Measurements from ENCODE around the gene NPC1L1.

NPC1L1 gene, protein sequence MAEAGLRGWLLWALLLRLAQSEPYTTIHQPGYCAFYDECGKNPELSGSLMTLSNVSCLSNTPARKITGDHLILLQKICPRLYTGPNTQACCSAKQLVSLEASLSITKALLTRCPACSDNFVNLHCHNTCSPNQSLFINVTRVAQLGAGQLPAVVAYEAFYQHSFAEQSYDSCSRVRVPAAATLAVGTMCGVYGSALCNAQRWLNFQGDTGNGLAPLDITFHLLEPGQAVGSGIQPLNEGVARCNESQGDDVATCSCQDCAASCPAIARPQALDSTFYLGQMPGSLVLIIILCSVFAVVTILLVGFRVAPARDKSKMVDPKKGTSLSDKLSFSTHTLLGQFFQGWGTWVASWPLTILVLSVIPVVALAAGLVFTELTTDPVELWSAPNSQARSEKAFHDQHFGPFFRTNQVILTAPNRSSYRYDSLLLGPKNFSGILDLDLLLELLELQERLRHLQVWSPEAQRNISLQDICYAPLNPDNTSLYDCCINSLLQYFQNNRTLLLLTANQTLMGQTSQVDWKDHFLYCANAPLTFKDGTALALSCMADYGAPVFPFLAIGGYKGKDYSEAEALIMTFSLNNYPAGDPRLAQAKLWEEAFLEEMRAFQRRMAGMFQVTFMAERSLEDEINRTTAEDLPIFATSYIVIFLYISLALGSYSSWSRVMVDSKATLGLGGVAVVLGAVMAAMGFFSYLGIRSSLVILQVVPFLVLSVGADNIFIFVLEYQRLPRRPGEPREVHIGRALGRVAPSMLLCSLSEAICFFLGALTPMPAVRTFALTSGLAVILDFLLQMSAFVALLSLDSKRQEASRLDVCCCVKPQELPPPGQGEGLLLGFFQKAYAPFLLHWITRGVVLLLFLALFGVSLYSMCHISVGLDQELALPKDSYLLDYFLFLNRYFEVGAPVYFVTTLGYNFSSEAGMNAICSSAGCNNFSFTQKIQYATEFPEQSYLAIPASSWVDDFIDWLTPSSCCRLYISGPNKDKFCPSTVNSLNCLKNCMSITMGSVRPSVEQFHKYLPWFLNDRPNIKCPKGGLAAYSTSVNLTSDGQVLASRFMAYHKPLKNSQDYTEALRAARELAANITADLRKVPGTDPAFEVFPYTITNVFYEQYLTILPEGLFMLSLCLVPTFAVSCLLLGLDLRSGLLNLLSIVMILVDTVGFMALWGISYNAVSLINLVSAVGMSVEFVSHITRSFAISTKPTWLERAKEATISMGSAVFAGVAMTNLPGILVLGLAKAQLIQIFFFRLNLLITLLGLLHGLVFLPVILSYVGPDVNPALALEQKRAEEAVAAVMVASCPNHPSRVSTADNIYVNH (N-terminal part only)

GRCh38 chr7:44541028-44541869 lies at the start of gene NPC1L1:
TSS of gene NPC1L1 (minus strand) at chr7:44541330. CDS start at chr7:44541259, 71 bp downstream.
- Histone ChIP-seq H3K9ac (ENCODE audit: low read length in 2 of 2) (no peak within 1 kb of the TSS), H3K4me1 (ENCODE audit: control insufficient read depth, insufficient read depth, low read length) (no peaks in the 10 kb centered on the region), H3K27ac (ENCODE audit: low read length) (no peak within 1 kb of the TSS), H3K9me3 (ENCODE audit: control insufficient read depth in 2 of 2, low read length in 2 of 2) (no peaks in the 10 kb centered on the region), H3K36me3 (ENCODE audit: control insufficient read depth in 2 of 2, insufficient read depth in 2 of 2, low read length in 2 of 2) (no peaks in the 10 kb centered on the region), H3K27me3 (ENCODE audit: control insufficient read depth in 1 of 2, insufficient read depth in 2 of 2, low read length in 2 of 2) (no peaks in the 10 kb centered on the region), H3K4me3 (ENCODE audit: low read length in 2 of 2) (no peak within 1 kb of the TSS)

- H3K27ac ChIP-seq (ENCODE audit: low read length), result no peak overlapping the region
- H3K4me1 ChIP-seq (ENCODE audit: control insufficient read depth, insufficient read depth, low read length), result no peaks in the 10 kb centered on the region
- H3K36me3 ChIP-seq (ENCODE audit: control insufficient read depth in 2 of 2, insufficient read depth in 2 of 2, low read length in 2 of 2), result no peaks in the 10 kb centered on the region
- no peak overlapping the region for H3K9ac ChIP-seq (ENCODE audit: low read length in 2 of 2)
- no peaks in the 10 kb centered on the region for H3K27me3 ChIP-seq (ENCODE audit: control insufficient read depth in 1 of 2, insufficient read depth in 2 of 2, low read length in 2 of 2)
- no peak overlapping the region for H3K4me3 ChIP-seq (ENCODE audit: low read length in 2 of 2)
- H3K9me3 ChIP-seq (ENCODE audit: control insufficient read depth in 2 of 2, low read length in 2 of 2), result no peaks in the 10 kb centered on the region
Observed at GRCh38 chr7:44590910-44591309, 49.8 kb upstream of the NPC1L1 start.

DNA sequence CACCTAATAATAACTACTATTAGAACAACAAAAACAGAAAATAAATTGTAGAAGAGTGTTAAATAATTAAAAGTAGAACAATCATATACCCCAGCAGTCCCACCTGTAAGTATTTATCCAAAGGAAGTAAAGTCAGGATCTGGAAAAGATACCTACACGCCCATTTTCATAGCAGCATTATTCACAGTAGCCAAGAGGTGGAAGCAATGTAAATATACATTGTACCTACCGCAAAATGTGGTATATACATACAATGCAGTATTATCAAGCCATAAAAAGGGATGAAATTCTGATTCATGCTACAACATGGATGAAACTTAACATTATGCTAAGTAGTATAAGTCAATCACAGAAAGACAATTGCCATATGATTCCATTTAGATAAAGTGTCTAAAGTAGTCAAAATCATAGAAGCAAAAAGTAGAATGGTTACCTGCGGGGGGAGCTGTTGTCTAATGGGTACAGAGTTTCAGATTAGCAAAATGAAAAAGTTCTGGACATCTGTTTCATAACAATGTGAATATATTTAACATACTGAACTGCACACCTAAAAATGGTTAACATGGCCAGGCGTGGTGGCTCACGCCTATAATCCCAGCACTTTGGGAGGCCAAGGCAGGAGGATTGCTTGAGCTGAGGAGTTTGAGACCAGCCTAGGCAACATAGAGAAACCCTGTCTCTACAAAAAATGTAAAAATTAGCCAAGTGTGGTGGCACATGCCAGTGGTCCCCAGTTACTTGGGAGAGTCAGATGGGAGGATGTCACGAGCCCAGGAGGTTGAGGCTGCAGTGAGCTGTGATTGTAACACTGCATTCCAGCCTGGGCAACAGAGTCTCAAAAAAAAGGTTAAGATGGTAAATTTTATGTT lies 46.9 kb upstream of the NPC1L1 start:
- H3K4me3 ChIP-seq (ENCODE audit: low read length in 2 of 2), result no peak overlapping the region
- no peaks in the 10 kb centered on the region for H3K36me3 ChIP-seq (ENCODE audit: control insufficient read depth in 2 of 2, insufficient read depth in 2 of 2, low read length in 2 of 2)
- H3K4me1 ChIP-seq (ENCODE audit: control insufficient read depth, insufficient read depth, low read length), result no peaks in the 10 kb centered on the region
- no peaks in the 10 kb centered on the region for H3K9me3 ChIP-seq (ENCODE audit: control insufficient read depth in 2 of 2, low read length in 2 of 2)
- no peak overlapping the region for H3K27ac ChIP-seq (ENCODE audit: low read length)
- H3K27me3 ChIP-seq (ENCODE audit: control insufficient read depth in 1 of 2, insufficient read depth in 2 of 2, low read length in 2 of 2), result no peaks in the 10 kb centered on the region
- no peak overlapping the region for H3K9ac ChIP-seq (ENCODE audit: low read length in 2 of 2)

- H3K36me3 ChIP-seq (ENCODE audit: control insufficient read depth in 2 of 2, insufficient read depth in 2 of 2, low read length in 2 of 2), result peaks cover 7 to 17% of the 10 kb centered on the region in 2 donors
- peak overlapping the region; percentile 97 for H3K27ac ChIP-seq (ENCODE audit: low read length)
- H3K9me3 ChIP-seq (ENCODE audit: control insufficient read depth in 2 of 2, low read length in 2 of 2), result no peaks in the 10 kb centered on the region
- no peaks in the 10 kb centered on the region for H3K27me3 ChIP-seq (ENCODE audit: control insufficient read depth in 1 of 2, insufficient read depth in 2 of 2, low read length in 2 of 2)
- H3K4me1 ChIP-seq (ENCODE audit: control insufficient read depth, insufficient read depth, low read length), result peaks cover 18% of the 10 kb centered on the region
- peak overlapping the region; percentile 75 to 96 for H3K4me3 ChIP-seq (ENCODE audit: low read length in 2 of 2)
- peak overlapping the region; percentile 89 to 98 for H3K9ac ChIP-seq (ENCODE audit: low read length in 2 of 2)
Observed at GRCh38 chr7:44583146-44583865, 42.2 kb upstream of the NPC1L1 start.

DNA sequence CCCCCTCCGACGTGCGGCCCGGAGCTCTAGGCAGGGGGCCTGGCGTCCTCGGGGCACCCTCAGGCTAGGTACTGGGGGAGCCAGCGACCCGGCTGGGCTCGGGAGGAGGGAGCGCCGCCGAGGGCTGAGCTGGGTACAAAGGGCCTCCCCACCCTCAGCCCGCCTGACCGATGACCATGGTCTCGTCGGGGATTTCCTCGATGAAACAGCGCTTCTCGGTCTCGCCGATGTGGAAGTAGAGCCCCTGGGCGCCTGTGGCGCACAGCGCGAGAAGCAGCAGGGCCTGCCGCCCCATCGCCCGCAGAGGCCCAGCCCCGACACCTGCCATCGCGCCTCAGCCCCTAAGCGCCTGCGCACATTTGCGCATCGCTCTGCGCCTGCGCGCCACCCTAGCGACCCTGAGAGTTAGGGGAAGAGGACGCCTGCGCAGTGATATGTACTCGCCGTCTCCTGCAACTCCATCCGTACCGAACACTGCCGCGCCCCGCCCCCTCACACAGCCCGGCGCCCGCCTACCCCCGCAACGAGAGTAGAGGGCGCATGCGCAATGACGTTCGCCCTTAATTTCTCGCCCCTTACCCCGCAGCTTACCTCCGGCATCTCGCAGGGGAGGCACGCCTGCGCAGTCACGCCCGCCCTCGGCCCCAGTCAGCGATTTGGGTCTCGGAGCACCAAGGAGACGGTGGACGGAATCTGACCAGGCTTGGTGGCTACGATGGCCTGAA lies 40.9 kb upstream of the NPC1L1 start, which contains the start of gene TMED4:
TSS of gene TMED4 (minus strand) at position 353 of the 725 bp plus-strand sequence. CDS start at position 328, 25 bp downstream.
- Histone ChIP-seq H3K9ac (ENCODE audit: low read length in 2 of 2) (peak within 1 kb of the TSS; percentile 90 to 98), H3K27me3 (ENCODE audit: control insufficient read depth in 1 of 2, insufficient read depth in 2 of 2, low read length in 2 of 2) (no peaks in the 10 kb centered on the region), H3K27ac (ENCODE audit: low read length) (peak within 1 kb of the TSS; percentile 97), H3K4me3 (ENCODE audit: low read length in 2 of 2) (peak within 1 kb of the TSS; percentile 84 to 96), H3K4me1 (ENCODE audit: control insufficient read depth, insufficient read depth, low read length) (peaks cover 18% of the 10 kb centered on the region), H3K9me3 (ENCODE audit: control insufficient read depth in 2 of 2, low read length in 2 of 2) (no peaks in the 10 kb centered on the region), H3K36me3 (ENCODE audit: control insufficient read depth in 2 of 2, insufficient read depth in 2 of 2, low read length in 2 of 2) (peaks cover 12 to 20% of the 10 kb centered on the region in 2 donors)

GRCh38 chr7:44580945-44581878 lies 40.1 kb upstream of the NPC1L1 start:
- H3K27me3 ChIP-seq (ENCODE audit: control insufficient read depth in 1 of 2, insufficient read depth in 2 of 2, low read length in 2 of 2), result no peaks in the 10 kb centered on the region
- H3K9ac ChIP-seq (ENCODE audit: low read length in 2 of 2), result peak overlapping the region; percentile 90 to 95
- no peaks in the 10 kb centered on the region for H3K9me3 ChIP-seq (ENCODE audit: control insufficient read depth in 2 of 2, low read length in 2 of 2)
- H3K27ac ChIP-seq (ENCODE audit: low read length), result peak overlapping the region; percentile 86
- H3K4me1 ChIP-seq (ENCODE audit: control insufficient read depth, insufficient read depth, low read length), result peaks cover 18% of the 10 kb centered on the region
- peak overlapping the region; percentile 84 to 96 for H3K4me3 ChIP-seq (ENCODE audit: low read length in 2 of 2)
- peaks cover 14 to 20% of the 10 kb centered on the region in 2 donors for H3K36me3 ChIP-seq (ENCODE audit: control insufficient read depth in 2 of 2, insufficient read depth in 2 of 2, low read length in 2 of 2)

DNA sequence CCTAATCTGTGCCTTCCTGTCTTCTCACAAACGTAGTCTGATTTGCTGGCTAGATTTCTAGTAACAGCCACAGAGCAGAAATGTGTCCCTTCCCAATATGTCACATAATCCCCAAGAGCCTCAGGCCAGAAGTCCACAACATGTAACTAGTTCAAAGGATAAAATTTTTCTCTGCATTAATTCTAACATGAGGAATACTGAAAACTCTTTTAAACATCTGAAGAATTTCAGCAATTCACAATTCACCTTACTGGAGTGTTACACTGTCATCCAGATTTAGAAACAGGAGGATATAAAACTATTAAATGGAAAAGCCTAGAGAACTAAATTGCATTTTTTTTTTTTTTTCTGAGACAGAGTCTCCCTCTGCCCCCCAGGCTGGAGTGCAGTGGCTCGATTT lies 35.1 kb upstream of the NPC1L1 start:
- Histone ChIP-seq H3K4me3 (ENCODE audit: low read length in 2 of 2) (no peak overlapping the region), H3K9me3 (ENCODE audit: control insufficient read depth in 2 of 2, low read length in 2 of 2) (no peaks in the 10 kb centered on the region), H3K36me3 (ENCODE audit: control insufficient read depth in 2 of 2, insufficient read depth in 2 of 2, low read length in 2 of 2) (peaks cover 34 to 37% of the 10 kb centered on the region in 2 donors), H3K4me1 (ENCODE audit: control insufficient read depth, insufficient read depth, low read length) (peaks cover 35% of the 10 kb centered on the region), H3K27ac (ENCODE audit: low read length) (no peak overlapping the region), H3K9ac (ENCODE audit: low read length in 2 of 2) (no peak overlapping the region), H3K27me3 (ENCODE audit: control insufficient read depth in 1 of 2, insufficient read depth in 2 of 2, low read length in 2 of 2) (no peaks in the 10 kb centered on the region)

DNA sequence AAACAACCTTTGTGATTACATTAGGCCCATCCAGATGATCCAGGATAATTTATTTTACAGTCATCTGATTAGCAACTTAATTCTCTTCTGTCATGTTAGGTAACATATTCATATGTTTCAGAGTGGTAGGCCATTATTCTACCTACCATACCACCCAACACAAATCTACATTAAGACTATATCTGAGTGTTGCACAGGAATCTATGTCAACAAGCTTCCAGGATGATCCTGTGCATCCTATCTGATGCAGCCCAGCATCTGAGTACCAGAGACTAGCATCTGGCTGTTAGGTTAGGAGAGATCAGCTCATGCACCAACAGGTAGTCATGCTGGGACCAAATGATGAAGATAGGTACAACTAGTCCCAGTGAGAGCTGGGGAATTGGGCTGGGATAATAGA lies 33.9 kb upstream of the NPC1L1 start:
- H3K9ac ChIP-seq (ENCODE audit: low read length in 2 of 2), result no peak overlapping the region
- H3K4me3 ChIP-seq (ENCODE audit: low read length in 2 of 2), result no peak overlapping the region

More for the DNA sequence above, 33.9 kb upstream of the NPC1L1 start:
- Histone ChIP-seq H3K27ac (ENCODE audit: low read length) (no peak overlapping the region), H3K4me1 (ENCODE audit: control insufficient read depth, insufficient read depth, low read length) (peaks cover 24% of the 10 kb centered on the region), H3K9me3 (ENCODE audit: control insufficient read depth in 2 of 2, low read length in 2 of 2) (no peaks in the 10 kb centered on the region), H3K27me3 (ENCODE audit: control insufficient read depth in 1 of 2, insufficient read depth in 2 of 2, low read length in 2 of 2) (no peaks in the 10 kb centered on the region), H3K36me3 (ENCODE audit: control insufficient read depth in 2 of 2, insufficient read depth in 2 of 2, low read length in 2 of 2) (peaks cover 43 to 45% of the 10 kb centered on the region in 2 donors)
